ENCODE measurements around the gene HACD2.
"Not testable (repeated sequence)": the region's sequence is repeated elsewhere in the genome, so short reads cannot be mapped to it uniquely, and the experiment has no call there.

The HACD2 gene

GRCh38 chr3:123525433-123525832, 59.4 kb downstream of the HACD2 start:
- no peak for DNase-seq (ENCODE audit: low read depth, low spot score)

GRCh38 chr3:123524981-123525380, 59.9 kb downstream of the HACD2 start:
- no peak for DNase-seq (ENCODE audit: low read depth, low spot score)

GRCh38 chr3:123523023-123523412, 61.8 kb downstream of the HACD2 start:
- DNase-seq (ENCODE audit: low read depth, low spot score), result no peak

DNA sequence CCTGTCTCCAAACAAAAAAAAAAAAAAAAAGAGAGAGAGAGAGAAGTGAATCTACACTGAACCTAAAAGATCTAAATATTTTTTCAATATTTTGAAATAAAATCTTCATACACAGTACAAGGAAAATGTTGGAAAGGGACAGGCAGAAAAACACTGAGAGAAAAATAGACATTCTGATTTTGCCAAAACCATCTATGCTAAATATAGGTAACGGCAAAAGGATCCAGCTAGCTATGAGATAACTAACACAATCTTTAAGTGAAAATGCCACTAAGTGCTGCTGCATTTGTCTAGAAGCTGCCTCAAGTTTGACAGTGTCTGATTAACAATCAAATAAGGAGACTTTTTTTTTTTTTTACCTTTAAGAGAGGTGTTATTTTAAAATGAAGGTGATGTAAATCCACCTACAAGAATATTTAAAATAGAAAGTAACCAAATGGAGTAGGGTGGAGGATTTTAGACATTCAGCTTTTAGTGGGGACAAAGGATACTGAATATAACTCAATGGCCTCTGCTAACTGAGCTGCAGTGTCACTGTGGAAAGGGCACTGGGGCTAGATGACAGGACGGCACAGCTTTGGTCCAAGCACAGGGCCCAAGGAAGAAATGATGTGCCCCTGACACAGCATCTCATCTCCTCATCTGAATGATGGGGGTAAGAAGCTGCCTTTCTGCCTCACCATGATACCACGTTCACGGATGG, 62.4 kb downstream of the HACD2 start:
- DNase-seq (ENCODE audit: low read depth, low spot score), result no peak

GRCh38 chr3:123521179-123521969, 63.5 kb downstream of the HACD2 start:
- DNase-seq (ENCODE audit: low read depth, low spot score), result no peak

DNA sequence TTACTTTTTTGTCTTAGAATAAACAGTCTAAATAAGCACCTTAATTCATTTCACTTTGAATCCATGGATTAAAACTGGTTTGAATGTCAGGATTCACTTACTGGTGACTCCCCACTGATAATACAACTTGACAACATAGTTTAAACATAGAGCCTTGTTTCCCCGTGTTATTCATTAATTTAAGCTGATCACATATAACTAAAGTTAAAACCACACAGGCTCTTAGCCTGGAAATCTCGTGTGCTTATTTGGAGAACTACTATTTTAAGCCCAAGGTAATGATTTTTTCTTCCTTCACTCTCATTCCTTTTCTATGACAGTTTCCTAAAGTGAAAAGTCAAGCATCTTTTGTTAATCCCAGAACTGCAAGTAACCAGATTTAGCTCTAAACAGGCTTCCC, 64.2 kb downstream of the HACD2 start:
- no peak for DNase-seq (ENCODE audit: low read depth, low spot score)

DNA sequence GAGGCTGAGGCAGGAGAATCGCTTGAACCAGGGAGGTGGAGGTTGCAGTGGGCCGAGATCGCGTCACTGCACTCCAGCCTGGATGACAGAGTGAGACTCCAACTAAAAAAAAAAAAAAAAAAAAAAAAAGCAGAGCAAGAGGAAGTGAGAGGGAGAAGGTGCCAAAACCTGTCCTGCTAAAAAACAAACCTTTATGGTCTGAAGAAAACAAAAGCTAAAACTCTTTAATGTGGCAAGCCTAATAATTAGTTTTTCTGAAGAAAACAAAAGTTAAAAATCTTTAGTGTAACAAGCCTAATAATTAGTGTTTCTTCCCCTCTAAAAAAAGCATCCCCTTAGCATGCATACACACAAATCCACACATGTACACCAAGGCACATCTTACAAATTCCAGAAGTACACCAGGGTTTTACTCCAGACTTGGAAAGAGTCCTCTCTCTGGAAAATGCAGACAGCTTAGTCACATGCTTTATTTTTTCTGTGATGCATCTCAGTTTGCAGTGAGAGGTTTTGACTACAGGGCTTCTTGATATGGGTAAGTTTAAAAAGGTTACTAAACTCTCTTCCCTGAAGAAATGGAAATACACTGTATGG, 65.9 kb downstream of the HACD2 start:
- no peak for DNase-seq (ENCODE audit: low read depth, low spot score)

DNA sequence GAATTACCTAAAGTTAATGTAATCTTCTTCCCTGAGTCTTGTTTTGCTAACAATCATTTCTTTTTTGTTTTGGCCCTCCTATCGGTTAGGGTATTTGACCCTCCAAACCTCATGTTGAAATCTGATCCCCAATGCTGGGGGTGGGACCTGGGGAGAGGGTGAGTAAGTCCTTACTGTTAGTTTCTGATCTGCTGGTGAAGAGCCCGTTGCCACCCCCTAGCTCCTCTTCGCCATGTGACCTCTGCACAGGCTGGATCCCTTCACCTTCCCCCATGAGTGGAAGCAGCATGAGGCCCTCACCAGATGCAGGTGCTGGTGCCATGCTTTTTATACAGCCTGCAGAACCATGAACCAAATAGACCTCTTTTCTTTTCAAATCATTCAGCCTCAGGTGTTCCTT, 73.1 kb downstream of the HACD2 start:
- no peak for DNase-seq (ENCODE audit: low read depth, low spot score)

- DNase-seq (ENCODE audit: low read depth, low spot score), result no peak
These were observed 73.8 kb downstream of the HACD2 start for GRCh38 chr3:123511084-123511483.

DNA sequence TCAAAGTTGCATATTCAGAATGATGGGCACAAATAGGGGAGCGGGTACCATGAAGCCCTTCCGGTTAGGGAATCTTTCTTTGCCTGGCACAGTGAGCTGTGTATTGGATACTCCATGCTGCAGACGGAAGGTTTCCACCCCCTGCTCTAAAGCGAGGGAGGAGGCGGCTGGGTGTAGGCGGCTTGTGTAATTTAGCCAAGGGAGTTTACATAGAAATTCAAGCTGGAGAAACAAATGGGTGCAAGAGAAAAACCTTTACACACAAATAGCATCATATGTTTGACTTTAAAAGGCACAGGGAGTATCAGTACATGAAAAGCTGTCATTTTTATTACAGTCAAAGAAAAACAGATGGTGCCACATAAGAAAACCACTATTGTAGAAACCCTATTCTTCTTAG, 76.7 kb downstream of the HACD2 start:
- no peak for DNase-seq (ENCODE audit: low read depth, low spot score)

DNA sequence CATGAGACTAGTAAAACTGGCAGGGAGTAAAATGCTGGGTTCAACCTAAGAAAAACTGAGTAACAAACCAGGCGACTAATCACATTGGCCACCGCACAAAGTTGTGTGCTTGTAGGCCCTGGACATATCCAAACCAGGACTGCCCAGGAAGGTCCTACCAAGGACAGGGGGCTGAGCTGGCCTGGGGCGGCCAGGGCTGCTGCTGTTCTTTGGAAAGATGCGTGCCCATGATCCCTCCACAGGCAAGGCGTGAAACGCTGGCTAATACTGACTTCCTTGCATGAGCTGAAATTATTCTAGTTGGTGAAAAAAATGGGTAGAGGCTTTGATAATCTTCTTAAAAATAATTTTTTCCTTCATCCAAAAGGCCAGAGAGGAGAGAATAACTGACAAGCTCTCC, 79.0 kb downstream of the HACD2 start:
- DNase-seq (ENCODE audit: low read depth, low spot score), result no peak

- no peak for DNase-seq (ENCODE audit: low read depth, low spot score)
These were observed 81.7 kb downstream of the HACD2 start for GRCh38 chr3:123503203-123503602.

- no peak for DNase-seq (ENCODE audit: low read depth, low spot score)
These were observed 85.5 kb downstream of the HACD2 start for GRCh38 chr3:123499322-123499721.

DNA sequence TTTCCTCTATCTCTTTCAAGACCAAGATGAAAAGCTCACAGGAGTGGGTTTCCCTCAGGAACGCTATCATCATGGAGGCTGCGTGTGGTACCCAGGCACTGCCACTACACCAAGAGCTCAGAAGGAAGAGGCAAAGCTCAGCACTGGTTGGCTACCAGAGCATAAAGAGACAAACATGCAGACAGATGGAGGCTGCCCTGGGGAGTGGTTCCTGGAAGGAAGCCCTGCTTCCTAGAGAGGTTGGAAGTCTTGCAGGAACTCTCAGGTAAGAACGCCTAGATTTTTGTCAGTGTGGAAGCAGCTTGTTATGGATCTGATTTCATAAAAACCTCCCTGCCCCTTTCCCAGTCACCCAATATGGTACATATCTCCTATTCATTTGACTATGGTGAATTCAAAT, 86.1 kb downstream of the HACD2 start:
- DNase-seq (ENCODE audit: low read depth, low spot score), result no peak

DNA sequence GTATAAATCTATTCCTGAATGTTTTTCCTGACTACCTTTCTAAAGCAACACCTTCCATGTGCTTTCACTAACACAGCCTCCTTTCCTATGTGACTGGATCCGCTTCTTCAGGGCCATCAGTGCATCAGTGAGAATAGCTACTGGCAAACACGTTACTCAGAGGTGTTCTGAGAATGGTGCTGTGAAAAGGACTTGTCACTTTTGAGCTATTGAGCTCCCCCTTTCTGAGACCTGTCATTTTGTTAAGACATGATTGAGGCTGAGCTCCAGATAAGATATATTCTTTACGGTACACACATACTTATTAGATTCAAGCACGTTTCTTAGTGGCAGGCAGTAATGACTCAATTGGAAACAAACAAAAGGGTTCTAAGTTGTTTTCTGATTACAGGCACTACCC, 90.9 kb downstream of the HACD2 start:
- DNase-seq (ENCODE audit: low read depth, low spot score), result no peak

DNA sequence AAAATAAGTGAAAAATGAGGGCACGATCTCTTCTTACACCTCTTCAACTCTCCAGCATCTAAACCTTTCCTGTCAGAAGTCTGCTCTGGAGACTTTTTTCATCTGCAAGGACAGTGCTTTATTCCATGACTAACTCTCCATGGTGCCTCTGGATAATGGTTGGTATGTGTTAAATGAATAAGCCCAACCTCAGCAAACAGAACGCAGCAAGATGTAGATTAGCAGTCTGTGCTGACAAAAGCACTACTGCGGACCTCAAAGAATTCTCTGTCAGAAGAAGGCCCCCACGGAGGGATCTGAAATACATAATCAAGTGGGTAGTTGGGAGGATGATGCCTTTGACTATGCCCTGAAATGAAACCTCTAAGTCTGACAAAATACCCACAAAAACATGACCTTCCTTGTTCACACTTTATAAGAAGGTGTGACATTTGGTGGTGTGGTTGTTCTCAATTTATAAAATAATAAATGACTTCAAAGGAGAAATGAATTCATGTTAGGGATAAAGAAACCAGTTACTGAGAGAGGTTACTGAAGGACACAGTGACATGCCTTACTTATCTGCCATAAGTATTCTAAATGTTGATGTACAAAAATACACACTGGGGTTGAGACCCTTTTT, 92.8 kb downstream of the HACD2 start:
- DNase-seq (ENCODE audit: low read depth, low spot score), result no peak

DNA sequence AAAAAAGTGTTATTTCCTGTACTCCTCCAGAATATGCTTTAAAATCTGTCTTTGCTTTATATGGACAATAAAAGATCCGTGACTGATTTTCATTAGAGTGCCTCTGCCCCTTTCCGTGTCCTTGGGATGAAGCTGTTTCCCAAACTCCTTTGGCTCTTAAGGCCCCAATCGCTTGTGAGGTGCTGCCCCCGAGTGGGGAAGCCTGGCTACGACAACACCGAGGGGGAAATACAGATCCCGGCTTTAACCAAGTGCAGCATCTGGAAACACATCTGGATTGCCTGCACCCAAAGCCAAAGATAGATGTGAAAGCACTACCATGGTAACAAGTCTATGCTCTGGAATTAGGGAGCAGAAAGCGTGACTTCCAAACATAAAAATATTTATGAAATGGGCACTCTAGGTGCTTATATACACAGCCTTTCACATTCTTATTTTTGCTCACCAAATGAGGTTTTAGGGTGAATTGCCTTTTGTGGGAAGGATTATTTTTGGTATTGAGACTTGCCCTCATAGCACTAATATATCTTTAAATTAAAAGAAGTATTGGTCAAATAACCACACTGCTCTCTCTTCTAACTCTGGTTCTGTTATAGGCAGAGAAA, 95.4 kb downstream of the HACD2 start:
- peak; percentile 36 for DNase-seq (ENCODE audit: low read depth, low spot score)

DNA sequence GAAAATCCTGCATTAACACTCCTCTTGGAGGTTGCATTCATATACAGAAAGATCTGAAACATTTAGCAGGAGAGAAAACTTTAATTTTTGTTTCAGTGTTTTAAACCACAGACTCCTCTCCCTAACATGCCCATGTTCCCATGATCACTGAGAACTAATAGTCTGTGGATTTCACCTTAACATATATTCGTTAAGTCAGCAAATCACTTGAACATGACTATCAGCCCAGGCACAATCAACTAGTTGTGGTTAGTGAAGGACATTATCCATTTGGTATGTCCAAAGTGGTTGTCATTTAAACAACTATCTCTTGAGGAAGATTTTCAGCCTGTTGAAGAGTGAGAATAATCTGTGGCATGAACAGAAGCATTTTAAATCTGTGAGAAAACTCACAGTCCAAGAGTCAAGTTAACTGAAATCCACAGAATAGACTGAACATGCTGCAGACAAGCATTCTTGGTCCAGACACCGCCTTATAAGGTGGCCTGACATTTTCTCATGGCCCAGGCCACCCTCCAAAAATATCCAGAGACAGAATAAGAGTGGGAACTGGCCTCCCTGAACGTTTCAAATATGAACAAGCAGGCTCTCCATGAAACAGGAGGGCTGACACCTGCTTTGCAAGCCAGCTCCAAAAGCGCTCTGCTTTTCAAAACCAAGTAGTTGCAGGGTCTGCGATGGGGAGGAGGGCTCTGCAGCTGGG, 96.1 kb downstream of the HACD2 start:
- DNase-seq (ENCODE audit: low read depth, low spot score), result no peak

- not testable (repeated sequence) for DNase-seq (ENCODE audit: low read depth, low spot score)
These were observed 97.8 kb downstream of the HACD2 start for GRCh38 chr3:123487063-123487462.

- no peak for DNase-seq (ENCODE audit: low read depth, low spot score)
These were observed 98.4 kb downstream of the HACD2 start for GRCh38 chr3:123486460-123486859.

DNA sequence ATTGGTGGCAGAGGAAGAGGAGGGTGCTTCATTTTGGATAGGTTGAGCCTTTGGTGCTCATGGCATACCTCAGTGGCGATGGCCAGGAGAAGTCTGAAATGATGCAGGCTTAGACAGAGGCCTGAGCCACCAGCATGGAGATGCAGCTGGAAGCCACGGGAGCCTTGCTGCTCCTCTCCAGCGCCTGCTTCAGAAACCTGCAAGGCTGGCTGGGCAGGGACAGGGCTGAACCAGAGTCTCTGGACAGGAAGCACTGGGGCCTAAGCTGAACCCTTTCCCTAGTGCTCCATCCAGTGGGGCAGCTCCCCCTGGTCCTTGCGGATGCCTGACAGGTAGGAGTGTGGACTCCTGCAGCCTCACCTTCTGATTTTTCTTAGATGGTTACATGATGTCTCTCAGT, 99.3 kb downstream of the HACD2 start:
- no peak for DNase-seq (ENCODE audit: low read depth, low spot score)
